Naive thymus-derived CD4-positive, alpha-beta T cell (primary cell): ENCODE data around the gene DCTN3. TPM values are rescaled to one million over a fixed set of nuclear protein-coding genes. Genes with fewer than 3 reads are reported as not detected.

Source experiments
- ATAC-seq: fragments of 150-1000 bp; cut with Tn5 transposase; 2 replicates; pipeline ENCODE4 v1.10.0; 2021; ENCODE audit warnings: mild to moderate bottlenecking, moderate library complexity
- CTCF ChIA-PET: fragments of 350-600 bp; sonication (Branson Sonifier 250); formaldehyde crosslinking; loops from one replicate; lab custom pipeline; 2021; ENCODE audit warnings: antibody characterized with exemption; lab: Charles Lee
- POLR2A ChIA-PET: fragments of 350-600 bp; sonication (Branson Sonifier 250); formaldehyde crosslinking; loops from one replicate; lab custom pipeline; 2021; ENCODE audit warnings: antibody characterized with exemption, inconsistent platforms; lab: Charles Lee
- DNase-seq, 9 donors: peaks; one replicate each; pipeline versions ENCODE4 v3.0.0 to v3.0.0-alpha.2; 2020 to 2022; ENCODE audit warnings: mixed read lengths in 1 of 9
- H3K27ac ChIP-seq: one replicate; pipeline ENCODE4 v1.7.0; 2013; ENCODE audit warnings: mild to moderate bottlenecking, low read depth, low read length, moderate library complexity
- H3K27me3 ChIP-seq, 2 donors: one replicate each; pipeline ENCODE4 v1.7.0; 2013; ENCODE audit warnings: low read length in 2 of 2, mild to moderate bottlenecking in 2 of 2, moderate library complexity in 2 of 2; ENCODE audit not compliant: control insufficient read depth in 2 of 2, insufficient read depth in 2 of 2
- H3K36me3 ChIP-seq, 3 experiments: 1 replicate in 2 of 3; 2 replicates in 1 of 3; pipeline ENCODE4 v1.7.0; 2013; ENCODE audit warnings: low read length in 3 of 3, mild to moderate bottlenecking in 3 of 3, moderate library complexity in 1 of 3; ENCODE audit not compliant: insufficient read depth in 3 of 3, control insufficient read depth in 2 of 3
- H3K4me1 ChIP-seq, 2 donors: one replicate each; pipeline ENCODE4 v1.7.0; 2013; ENCODE audit warnings: low read length in 2 of 2, mild to moderate bottlenecking in 2 of 2, moderate library complexity in 1 of 2; ENCODE audit not compliant: control insufficient read depth in 2 of 2, insufficient read depth in 2 of 2
- H3K4me3 ChIP-seq: 2 replicates; pipeline ENCODE4 v1.7.0; 2013; ENCODE audit warnings: mild to moderate bottlenecking, low read length
- H3K9me3 ChIP-seq, 3 experiments: 1 replicate in 2 of 3; 2 replicates in 1 of 3; pipeline ENCODE4 v1.7.0; 2013; ENCODE audit warnings: low read length in 3 of 3; ENCODE audit not compliant: control insufficient read depth in 2 of 3
- H3K27ac Mint-ChIP-seq, 9 donors: one replicate each; pipeline ENCODE4 v1.8.0; 2020 to 2022; ENCODE audit warnings: mixed read lengths in 9 of 9, mild to moderate bottlenecking in 8 of 9, moderate library complexity in 5 of 9, inconsistent platforms in 2 of 9
- H3K27me3 Mint-ChIP-seq, 5 donors: one replicate each; pipeline ENCODE4 v1.8.0; 2021 to 2022; ENCODE audit warnings: mixed read lengths in 5 of 5, mild to moderate bottlenecking in 1 of 5
- H3K36me3 Mint-ChIP-seq, 5 donors: one replicate each; pipeline ENCODE4 v1.8.0; 2020 to 2022; ENCODE audit warnings: mixed read lengths in 5 of 5, mild to moderate bottlenecking in 3 of 5, inconsistent platforms in 1 of 5
- H3K4me1 Mint-ChIP-seq, 7 donors: one replicate each; pipeline ENCODE4 v1.8.0; 2020 to 2022; ENCODE audit warnings: mixed read lengths in 7 of 7, mild to moderate bottlenecking in 3 of 7, inconsistent platforms in 1 of 7
- H3K4me3 Mint-ChIP-seq, 10 donors: one replicate each; pipeline ENCODE4 v1.8.0; 2020 to 2022; ENCODE audit warnings: mild to moderate bottlenecking in 10 of 10, mixed read lengths in 10 of 10, moderate library complexity in 6 of 10, inconsistent platforms in 2 of 10
- H3K9me3 Mint-ChIP-seq, 11 donors: one replicate each; pipeline ENCODE4 v1.8.0; 2020 to 2022; ENCODE audit warnings: mixed read lengths in 11 of 11, mild to moderate bottlenecking in 4 of 11, inconsistent platforms in 1 of 11, moderate library complexity in 1 of 11
- intact Hi-C, 2 donors: fragments of 100-400 bp; cut with micrococcal nuclease; formaldehyde crosslinking; loops; one replicate each; pipeline ENCODE4 v1.15.1; 2023
- polyA plus RNA-seq, 2 donors: library from polyadenylated mRNA; unstranded; fragments of 300-500 nt; fragmentation: Illumina TruSeq; gene quantifications; one replicate each; pipeline ENCODE4 v1.2.3, GENCODE V29; 2021
- total RNA-seq, 6 experiments: library from RNA in 5 of 6; stranded (reverse) in 5 of 6; gene quantifications; 1 replicate in 5 of 6; 2 replicates in 1 of 6; pipeline ENCODE4 v1.2.3 and lab custom pipeline; 2021 to 2026

The DCTN3 gene
- total and polyA plus RNA-seq, 7 experiments from 2014 or later, result 55.6 to 129 (median 77.3) TPM

GRCh38 chr9:34637356-34638137, 17.3 kb upstream of the DCTN3 start, which contains the start of gene SIGMAR1:
SIGMAR1 (minus strand) TSS chr9:34637787; CDS start chr9:34637697, 90 bp downstream.
- Histone ChIP-seq H3K9me3 (no peaks in the 10 kb centered on the region), H3K36me3 (peaks cover 0 to 13% (median 0%) of the 10 kb centered on the region in 3 experiments), H3K27ac (peak within 1 kb of the TSS; percentile 70), H3K4me3 (peak within 1 kb of the TSS; percentile 94), H3K4me1 (peaks cover 21 to 22% of the 10 kb centered on the region in 2 donors), H3K27me3 (no peaks in the 10 kb centered on the region)
- ChIA-PET CTCF (interaction anchor here (0.5 to 8.0 kb wide), 12 partner anchors 9 to 386 kb away, joined by 3 to 98 read pairs (median 6); partner anchors contain the start of genes DCTN3, GALT and RPP25L), POLR2A (interaction anchor here (0.6 to 7.0 kb wide), 21 partner anchors 8 to 1090 kb away, joined by 3 to 99 read pairs (median 5); partner anchors contain the start of genes ARID3C, CCL27, DCTN3 and GALT)
- Mint-ChIP-seq H3K27me3 (no peaks in the 10 kb centered on the region), H3K4me1 (peaks cover 26 to 45% (median 37%) of the 10 kb centered on the region in 7 donors), H3K9me3 (peaks cover 0 to 1% (median 0%) of the 10 kb centered on the region in 11 donors), H3K36me3 (peaks cover 0 to 5% (median 3%) of the 10 kb centered on the region in 5 donors), H3K27ac (peak within 1 kb of the TSS; percentile 88 to 98 (median 95)), H3K4me3 (peak within 1 kb of the TSS; percentile 88 to 93 (median 90))
- intact Hi-C loops, result loop anchor here (1.0 to 10.0 kb wide), 11 partner anchors 9 to 967 kb away; partner anchors contain the start of genes DNAI1 (in 2 of the 2), DNAJB5 (in 2 of the 2), FAM219A (in 2 of the 2) and GALT (in 2 of the 2)
- DNase-seq (peak; percentile 88 to 97 (median 95)), ATAC-seq (peak; percentile 97)

DNA sequence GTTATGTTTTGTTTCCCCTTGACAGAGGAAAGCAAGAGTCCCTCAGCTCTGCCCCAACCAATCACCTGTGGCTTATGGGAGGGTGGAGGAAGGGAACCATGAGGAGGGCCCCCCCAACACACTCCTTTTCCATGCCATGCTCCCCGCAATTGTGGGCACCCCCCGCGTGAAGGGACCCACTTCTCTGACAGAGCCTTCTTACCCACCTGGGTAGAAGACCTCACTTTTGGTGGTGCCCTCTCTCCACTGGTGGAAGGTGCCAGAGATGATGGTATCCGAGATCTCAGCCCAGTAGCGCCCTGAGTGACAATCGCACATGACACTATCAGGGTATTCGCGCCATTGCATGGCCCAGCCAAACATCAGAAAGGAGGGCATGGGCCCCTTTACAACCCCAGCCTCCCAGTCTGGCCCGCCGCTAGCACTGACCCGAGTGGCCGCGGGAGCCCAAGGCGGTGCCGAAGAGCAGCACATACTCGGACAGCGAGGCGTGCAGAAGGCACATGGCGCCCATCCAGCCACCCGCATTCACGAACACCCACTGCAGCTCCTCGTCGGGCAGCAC, 16.6 kb upstream of the DCTN3 start:
- intact Hi-C loops, result loop anchor here (1.0 to 10.0 kb wide), 10 partner anchors 9 to 968 kb away; partner anchors contain the start of genes DNAI1 (in 2 of the 2), DNAJB5 (in 2 of the 2), FAM219A (in 2 of the 2) and DCTN3 (in 1 of the 2)
- POLR2A ChIA-PET, result interaction anchor here (0.6 to 7.0 kb wide), 15 partner anchors 7 to 420 kb away, joined by 3 to 99 read pairs (median 6); partner anchors contain the start of genes ARID3C, CCL27, DCTN3 and GALT
- Mint-ChIP-seq H3K9me3 (peaks cover 0 to 1% (median 0%) of the 10 kb centered on the region in 11 donors), H3K4me3 (peak overlapping the region; percentile 88 to 93 (median 90)), H3K36me3 (peaks cover 0 to 5% (median 3%) of the 10 kb centered on the region in 5 donors), H3K4me1 (peaks cover 26 to 47% (median 37%) of the 10 kb centered on the region in 7 donors), H3K27me3 (no peaks in the 10 kb centered on the region), H3K27ac (peak overlapping the region; percentile 77 to 97 (median 88))
- Histone ChIP-seq H3K27ac (peak overlapping the region; percentile 70), H3K27me3 (no peaks in the 10 kb centered on the region), H3K4me1 (peaks cover 21 to 22% of the 10 kb centered on the region in 2 donors), H3K9me3 (no peaks in the 10 kb centered on the region), H3K4me3 (peak overlapping the region; percentile 94), H3K36me3 (peaks cover 0 to 13% (median 0%) of the 10 kb centered on the region in 3 experiments)
- peak in 4 of 9 donors; percentile 20 to 42 (median 26) for DNase-seq
- ATAC-seq, result no peak
- CTCF ChIA-PET, result interaction anchor here (0.5 to 8.0 kb wide), 6 partner anchors 10 to 386 kb away, joined by 4 to 98 read pairs (median 13); partner anchors contain the start of genes GALT and RPP25L

GRCh38 chr9:34635556-34635955, 15.3 kb upstream of the DCTN3 start:
- CTCF ChIA-PET, result interaction anchor here (0.7 to 8.0 kb wide), 11 partner anchors 10 to 303 kb away, joined by 3 to 98 read pairs (median 10); partner anchors contain the start of genes DCTN3, GALT and RPP25L
- Mint-ChIP-seq H3K27me3 (peaks cover 0 to 8% (median 2%) of the 10 kb centered on the region in 5 donors), H3K4me3 (peak overlapping the region; percentile 33 to 88 (median 65)), H3K4me1 (peaks cover 26 to 49% (median 37%) of the 10 kb centered on the region in 7 donors), H3K9me3 (peaks cover 0 to 1% (median 0%) of the 10 kb centered on the region in 11 donors), H3K27ac (peak overlapping the region in 2 of 9 donors; percentile 38 to 78), H3K36me3 (peaks cover 0 to 5% (median 3%) of the 10 kb centered on the region in 5 donors)
- peaks cover 0 to 13% (median 0%) of the 10 kb centered on the region in 3 experiments for H3K36me3 ChIP-seq
- no peaks in the 10 kb centered on the region for H3K9me3 ChIP-seq
- no peak overlapping the region for H3K27ac ChIP-seq
- POLR2A ChIA-PET, result interaction anchor here (0.7 to 7.0 kb wide), 7 partner anchors 12 to 1309 kb away, joined by 3 to 99 read pairs (median 10); partner anchors contain the start of genes CCDC107, DCTN3, GALT and RPP25L
- intact Hi-C loops, result loop anchor here (10.0 kb wide), 4 partner anchors 349 to 969 kb away; partner anchors contain the start of genes DNAJB5 (in 1 of the 2), TESK1 (in 1 of the 2), UBAP1 (in 1 of the 2) and UBE2R2 (in 1 of the 2)
- no peak for ATAC-seq
- DNase-seq, result no peak
- no peak overlapping the region for H3K4me3 ChIP-seq
- no peaks in the 10 kb centered on the region for H3K27me3 ChIP-seq
- peaks cover 21 to 22% of the 10 kb centered on the region in 2 donors for H3K4me1 ChIP-seq

DNA sequence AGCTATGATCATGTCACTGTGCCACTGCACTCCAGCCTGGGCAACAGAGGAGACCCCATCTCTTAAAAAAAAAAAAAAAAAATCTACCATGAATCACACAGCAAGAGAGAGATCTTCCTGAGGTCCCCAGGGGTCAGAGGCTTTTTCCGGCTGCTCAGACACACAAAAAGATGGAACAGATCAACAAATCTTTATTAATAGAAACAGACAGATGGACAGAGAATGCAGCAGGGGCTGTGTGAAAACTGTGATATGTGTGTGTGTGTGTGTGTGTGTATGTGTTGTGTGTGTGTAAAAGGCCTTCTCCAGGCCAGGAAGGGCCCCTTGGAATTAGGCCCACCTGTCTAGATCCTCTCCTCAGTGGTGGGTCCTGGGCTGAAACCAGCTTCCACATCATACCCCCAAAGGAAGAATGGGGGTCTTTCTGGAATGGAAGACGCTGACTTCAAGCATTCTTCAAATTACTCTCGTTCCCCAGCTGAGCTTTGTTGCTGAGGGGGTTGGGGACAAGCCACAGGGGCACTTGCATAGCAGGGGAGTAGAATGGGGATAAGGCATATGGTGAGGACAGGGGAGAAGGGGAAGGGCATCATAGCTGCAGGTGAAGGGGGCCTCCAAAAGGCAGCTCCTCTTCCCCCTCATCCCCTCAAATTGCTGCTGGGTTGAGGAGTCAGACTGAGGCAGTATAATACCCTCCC, 14.4 kb upstream of the DCTN3 start:
- Histone ChIP-seq H3K4me1 (peaks cover 21 to 22% of the 10 kb centered on the region in 2 donors), H3K4me3 (no peak overlapping the region), H3K9me3 (no peaks in the 10 kb centered on the region), H3K36me3 (peaks cover 0 to 13% (median 0%) of the 10 kb centered on the region in 3 experiments), H3K27me3 (no peaks in the 10 kb centered on the region), H3K27ac (no peak overlapping the region)
- H3K27ac Mint-ChIP-seq, result no peak overlapping the region
- peak overlapping the region in 1 of 10 donors; percentile 38 for H3K4me3 Mint-ChIP-seq
- CTCF ChIA-PET, result interaction anchor here (0.7 to 8.0 kb wide), 25 partner anchors 9 to 1057 kb away, joined by 3 to 98 read pairs (median 4); partner anchors contain the start of genes CCL27, DCTN3, GALT and RPP25L
- no peak for DNase-seq
- H3K4me1 Mint-ChIP-seq, result peaks cover 27 to 53% (median 37%) of the 10 kb centered on the region in 7 donors
- ATAC-seq, result no peak
- peaks cover 0 to 16% (median 11%) of the 10 kb centered on the region in 5 donors for H3K27me3 Mint-ChIP-seq
- POLR2A ChIA-PET, result interaction anchor here (0.9 to 7.0 kb wide), 10 partner anchors 8 to 229 kb away, joined by 3 to 99 read pairs (median 5); partner anchors contain the start of genes DCTN3, GALT and RPP25L
- peaks cover 0 to 5% (median 3%) of the 10 kb centered on the region in 5 donors for H3K36me3 Mint-ChIP-seq
- intact Hi-C loops, result loop anchor here (1.0 to 10.0 kb wide), 10 partner anchors 22 to 970 kb away; partner anchors contain the start of genes RPP25L (in 2 of the 2), DNAJB5 (in 1 of the 2), TESK1 (in 1 of the 2) and UBAP1 (in 1 of the 2)
- peaks cover 0 to 2% (median 0%) of the 10 kb centered on the region in 11 donors for H3K9me3 Mint-ChIP-seq
